GM12878 (cell line): Measurements from ENCODE around the gene OR52E6. TPM values are rescaled to one million over a fixed set of nuclear protein-coding genes. Genes with fewer than 3 reads are reported as not detected.
A peak's percentile ranks its signal among the peaks of the same experiment; 100 is the strongest.

Experiments
- ATAC-seq: fragments of 200-7000 bp; cut with Tn5 transposase; 3 replicates; pipeline ENCODE4 v1.9.1; 2020; ENCODE audit warnings: mild to moderate bottlenecking, moderate library complexity
- BruUV-seq: library from RNA; stranded (reverse); fragments of 400-500 nt; replicated peaks from 2 replicates; lab custom pipeline; 2021; lab: Mats Ljungman, UMichigan
- CTCF ChIA-PET: fragments of 300-600 bp; sonication (Branson Sonifier 250); formaldehyde crosslinking; extraction: SDS; loops from one replicate; lab custom pipeline; 2021; ENCODE audit warnings: inconsistent platforms; lab: Yijun Ruan, JAX
- POLR2A ChIA-PET: fragments of 350-600 bp; formaldehyde crosslinking; extraction: SDS; loops from one replicate; lab custom pipeline; 2021; ENCODE audit warnings: inconsistent platforms; lab: Charles Lee
- RAD21 ChIA-PET: fragments of 300-600 bp; sonication (Branson Sonifier 250); formaldehyde crosslinking; loops from one replicate; lab custom pipeline; 2023; ENCODE audit warnings: antibody characterized with exemption; ENCODE audit not compliant: unreplicated experiment; lab: Charles Lee
- SMC1A ChIA-PET: fragments of 300-600 bp; sonication (Branson Sonifier 250); formaldehyde crosslinking; loops from one replicate; lab custom pipeline; 2023; ENCODE audit not compliant: unreplicated experiment, uncharacterized antibody; lab: Charles Lee
- DNase-seq: peaks from one replicate; pipeline ENCODE4 v3.0.0-alpha.2; 2011; ENCODE audit warnings: low read depth, low spot score
- FAIRE-seq: peaks from 3 replicates; lab custom pipeline; 2011; peaks lifted over from hg19 to GRCh38; lab: Jason Lieb, UNC
- H2AFZ ChIP-seq: 2 replicates; pipeline ENCODE4 v1.6.0; 2011; ENCODE audit warnings: low read depth, low read length, control low read depth; ENCODE audit not compliant: control insufficient read depth
- H3K27ac ChIP-seq: 2 replicates; pipeline ENCODE4 v1.5.1; 2011; ENCODE audit warnings: control low read depth; ENCODE audit not compliant: control insufficient read depth, insufficient read depth
- H3K27me3 ChIP-seq, 2 experiments: replicated peaks in 1 of 2; 2 replicates each; pipeline versions ENCODE4 v1.6.0 to v1.6.1; 2011; ENCODE audit warnings: low read length in 1 of 2; ENCODE audit not compliant: control insufficient read depth in 2 of 2, insufficient read depth in 2 of 2
- H3K36me3 ChIP-seq, 2 experiments: 2 replicates each; pipeline ENCODE4 v1.5.1; 2011; ENCODE audit warnings: low read length in 1 of 2; ENCODE audit not compliant: control insufficient read depth in 2 of 2, insufficient read depth in 2 of 2
- H3K4me1 ChIP-seq: 2 replicates; pipeline ENCODE4 v1.6.1; 2011; ENCODE audit warnings: mild to moderate bottlenecking, low read length, moderate library complexity, mixed read lengths; ENCODE audit not compliant: control insufficient read depth, insufficient read depth
- H3K4me2 ChIP-seq: 2 replicates; pipeline ENCODE4 v1.6.0; 2011; ENCODE audit warnings: control low read depth; ENCODE audit not compliant: control insufficient read depth, insufficient read depth
- H3K4me3 ChIP-seq: fragments of 200-600 bp; sonication (generic); 2 replicates; pipeline ENCODE4 v1.5.1; 2016
- H3K79me2 ChIP-seq: 2 replicates; pipeline ENCODE4 v1.6.0; 2011; ENCODE audit warnings: low read length; ENCODE audit not compliant: control insufficient read depth, insufficient read depth
- H3K9ac ChIP-seq: 2 replicates; pipeline ENCODE4 v1.8.0; 2011; ENCODE audit warnings: low read length, control low read depth, mixed read lengths; ENCODE audit not compliant: control insufficient read depth, insufficient read depth
- H3K9me3 ChIP-seq: replicated peaks from 3 replicates; pipeline ENCODE4 v1.5.1; 2011; ENCODE audit warnings: mild to moderate bottlenecking, low read length; ENCODE audit not compliant: control insufficient read depth, insufficient read depth
- H4K20me1 ChIP-seq: 2 replicates; pipeline ENCODE4 v1.6.0; 2011; ENCODE audit not compliant: control insufficient read depth, insufficient read depth
- MEF2B ChIP-seq: fragments of 450-650 bp; IDR thresholded peaks from 2 replicates; pipeline ENCODE4 v1.6.1; 2018; ENCODE audit warnings: mild to moderate bottlenecking, moderate library complexity; ENCODE audit not compliant: partially characterized antibody, poor library complexity, severe bottlenecking
- SMARCA5 ChIP-seq: fragments of 450-650 bp; IDR thresholded peaks from 2 replicates; pipeline ENCODE4 v1.6.1; 2017; ENCODE audit warnings: mild to moderate bottlenecking
- ZNF622 ChIP-seq: fragments of 450-650 bp; IDR thresholded peaks from 2 replicates; pipeline ENCODE4 v1.6.1; 2017; ENCODE audit warnings: mild to moderate bottlenecking, inconsistent platforms
- WGBS: methylation state at CpG from one replicate; pipeline ENCODE4 v1.1.6; 2016; ENCODE audit warnings: low lambda C conversion rate; ENCODE audit not compliant: insufficient replicate concordance, insufficient coverage; ENCODE audit errors: missing lambda C conversion rate; 5-methylcytosine and 5-hydroxymethylcytosine counted together
- in situ Hi-C: fragments of 300-500 bp; cut with MboI; formaldehyde crosslinking; loops from 9 replicates; pipeline ENCODE4 v1.14.3; 2018; ENCODE audit warnings: mixed read lengths
- intact Hi-C: fragments of 100-400 bp; cut with micrococcal nuclease; formaldehyde crosslinking; loops from one replicate; pipeline ENCODE4 v1.14.2; 2022; ENCODE audit not compliant: unreplicated experiment
- polyA plus RNA-seq, 11 experiments: library from polyadenylated mRNA; depleted of rRNA in 4 of 11; unstranded in 6 of 11; stranded (reverse) in 5 of 11; fragments of >200 nt; fragmentation: Nextera tagmentation in 4 of 11; fragmentation: Illumina TruSeq in 1 of 11; extraction: Ambion mirVana in 4 of 11; extraction: Trizol in 1 of 11; gene quantifications; 1 replicate in 1 of 11; 2 replicates in 10 of 11; pipeline versions ENCODE4 v1.2.1 to v1.2.3, GENCODE V29; 2011 to 2016; ENCODE audit warnings: inconsistent platforms in 2 of 11, missing spikeins in 2 of 11, low read depth in 1 of 11
- total RNA-seq, 4 experiments: library from RNA; depleted of rRNA in 3 of 4; stranded (reverse); fragments of >200 nt in 3 of 4; fragmentation: Illumina TruSeq in 1 of 4; extraction: Trizol in 1 of 4; gene quantifications; 2 replicates each; pipeline versions ENCODE4 v1.2.1 to v1.2.3, GENCODE V29; 2013 to 2021
- TF ChIP-seq, protein P1 (sequence below): IDR thresholded peaks from 2 replicates; pipeline ENCODE4 v1.6.1; 2011; ENCODE audit warnings: borderline replicate concordance, low read depth, mild to moderate bottlenecking, moderate library complexity, mixed read lengths, low read length; ENCODE audit not compliant: insufficient read depth; ENCODE audit errors: extremely low read length
- TF ChIP-seq, protein P2 (sequence below): fragments of 450-650 bp; IDR thresholded peaks from 2 replicates; pipeline ENCODE4 v1.6.1; 2017; ENCODE audit warnings: low read depth, mild to moderate bottlenecking, moderate library complexity

The OR52E6 gene
- total and polyA plus RNA-seq, 10 of the 15 experiments (the other 5 are each of a cell fraction or from before 2014, with no cell fraction given): not detected

DNA sequence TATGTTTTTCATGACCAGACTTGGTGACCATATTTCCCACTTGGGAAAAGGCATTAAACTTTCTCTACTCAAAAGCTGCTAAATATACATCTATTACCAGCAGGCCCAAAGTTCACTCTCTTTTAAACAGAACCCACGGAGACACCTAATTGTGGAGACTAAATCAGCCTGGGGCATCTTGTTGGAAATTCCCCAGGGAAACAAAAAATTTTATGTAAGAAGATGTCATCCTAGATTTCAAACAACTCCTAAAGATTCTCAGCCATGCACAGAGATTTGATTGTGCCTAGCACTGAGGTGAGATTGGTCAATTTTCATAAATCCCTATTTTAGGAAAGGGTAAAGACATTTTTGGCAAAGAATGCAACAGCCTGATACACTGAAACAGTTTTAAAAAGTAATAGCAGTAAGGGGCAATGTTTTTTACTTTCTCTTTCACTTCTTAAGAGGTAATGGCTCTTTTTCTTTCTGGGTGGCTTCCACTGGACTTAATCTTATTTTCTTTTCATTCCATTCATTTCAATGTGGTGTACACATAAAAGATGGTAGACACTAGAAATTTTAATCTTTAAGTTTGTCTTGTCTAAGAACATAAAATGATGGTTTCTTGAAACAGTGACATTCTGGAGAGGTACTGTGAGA, 23.3 kb downstream of the OR52E6 start:
- ATAC-seq (peak; percentile 72), FAIRE-seq (peak; percentile 85), DNase-seq (no peak)
- H3K9ac ChIP-seq: no peak overlapping the region
- RAD21 ChIA-PET: interaction anchor here (1.4 to 2.4 kb wide), 2 partner anchors 9 to 73 kb away, joined by 6 to 8 read pairs; no protein-coding TSS in a partner anchor
- H3K27ac ChIP-seq: no peak overlapping the region; the same call in 1 of the 2 replicates
- H3K9me3 ChIP-seq: no peaks in the 10 kb centered on the region; the same call in 2 of the 3 replicates
- SMC1A ChIA-PET: interaction anchor here (1.0 to 1.2 kb wide), 3 partner anchors 9 to 72 kb away, joined by 3 to 5 read pairs (median 4); no protein-coding TSS in a partner anchor
- 0% methylated on average over 1 of the region's 1 CpG for WGBS
- POLR2A ChIA-PET: interaction anchor here (0.6 to 0.9 kb wide), 2 partner anchors 118 to 1721 kb away, joined by 3 read pairs; no protein-coding TSS in a partner anchor
- no peaks in the 10 kb centered on the region for H3K4me1 ChIP-seq
- H3K27me3 ChIP-seq: no peaks in the 10 kb centered on the region
- BruUV-seq: no TSS peak
- H3K4me3 ChIP-seq: no peak overlapping the region
- TF ChIP-seq, protein P1, sequence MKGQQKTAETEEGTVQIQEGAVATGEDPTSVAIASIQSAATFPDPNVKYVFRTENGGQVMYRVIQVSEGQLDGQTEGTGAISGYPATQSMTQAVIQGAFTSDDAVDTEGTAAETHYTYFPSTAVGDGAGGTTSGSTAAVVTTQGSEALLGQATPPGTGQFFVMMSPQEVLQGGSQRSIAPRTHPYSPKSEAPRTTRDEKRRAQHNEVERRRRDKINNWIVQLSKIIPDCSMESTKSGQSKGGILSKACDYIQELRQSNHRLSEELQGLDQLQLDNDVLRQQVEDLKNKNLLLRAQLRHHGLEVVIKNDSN: no peak
- TF ChIP-seq, protein P2, sequence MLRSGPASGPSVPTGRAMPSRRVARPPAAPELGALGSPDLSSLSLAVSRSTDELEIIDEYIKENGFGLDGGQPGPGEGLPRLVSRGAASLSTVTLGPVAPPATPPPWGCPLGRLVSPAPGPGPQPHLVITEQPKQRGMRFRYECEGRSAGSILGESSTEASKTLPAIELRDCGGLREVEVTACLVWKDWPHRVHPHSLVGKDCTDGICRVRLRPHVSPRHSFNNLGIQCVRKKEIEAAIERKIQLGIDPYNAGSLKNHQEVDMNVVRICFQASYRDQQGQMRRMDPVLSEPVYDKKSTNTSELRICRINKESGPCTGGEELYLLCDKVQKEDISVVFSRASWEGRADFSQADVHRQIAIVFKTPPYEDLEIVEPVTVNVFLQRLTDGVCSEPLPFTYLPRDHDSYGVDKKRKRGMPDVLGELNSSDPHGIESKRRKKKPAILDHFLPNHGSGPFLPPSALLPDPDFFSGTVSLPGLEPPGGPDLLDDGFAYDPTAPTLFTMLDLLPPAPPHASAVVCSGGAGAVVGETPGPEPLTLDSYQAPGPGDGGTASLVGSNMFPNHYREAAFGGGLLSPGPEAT: peak; percentile 58; the same call in 1 of the 2 replicates
- TF ChIP-seq SMARCA5: no peak
- peak; percentile 80 for TF ChIP-seq MEF2B
- TF ChIP-seq ZNF622: no peak
- H3K36me3 ChIP-seq: no peaks in the 10 kb centered on the region
- peak overlapping the region; percentile 67 for H3K4me2 ChIP-seq
- no peaks in the 10 kb centered on the region for H4K20me1 ChIP-seq
- CTCF ChIA-PET: interaction anchor here (0.7 to 2.4 kb wide), 3 partner anchors 8 to 73 kb away, joined by 4 to 12 read pairs (median 5); partner anchors contain the start of gene OR52N2
- H3K79me2 ChIP-seq: no peaks in the 10 kb centered on the region
- in situ Hi-C loops: no loop called here
- intact Hi-C loops: loop anchor here (5.0 kb wide), 1 partner anchor 116 kb away; no protein-coding TSS in a partner anchor
- H2AFZ ChIP-seq: peak overlapping the region; percentile 90
